Gastrocnemius medialis (tissue), 4 donors: Measurements from ENCODE around the gene TP63. TPM values are rescaled to one million over a fixed set of nuclear protein-coding genes. Genes with fewer than 3 reads are reported as not detected.

Source experiments
- ATAC-seq, 2 donors: fragments of 150-250 bp; one replicate each; pipeline ENCODE4 v1.9.1; 2016
- DNase-seq, 2 donors: peaks; one replicate each; pipeline ENCODE4 v3.0.0-alpha.2; 2019
- H3K27ac ChIP-seq, 4 donors: fragments of 200-600 bp; sonication (generic); 1 replicate in 1 of 4; 2 replicates in 3 of 4; pipeline ENCODE4 v1.5.1; 2016 to 2018; ENCODE audit warnings: mild to moderate bottlenecking in 2 of 4, moderate library complexity in 1 of 4
- H3K27me3 ChIP-seq, 3 donors: fragments of 200-600 bp; sonication (generic) in 2 of 3; 1 replicate in 1 of 3; 2 replicates in 2 of 3; pipeline versions ENCODE4 v1.5.1 to v1.6.0; 2016 to 2019; ENCODE audit warnings: mild to moderate bottlenecking in 1 of 3, moderate library complexity in 1 of 3
- H3K36me3 ChIP-seq, 2 donors: fragments of 200-600 bp; sonication (generic) in 1 of 2; one replicate each; pipeline ENCODE4 v1.5.1; 2017 to 2018
- H3K4me1 ChIP-seq, 2 donors: fragments of 200-600 bp; sonication (generic) in 1 of 2; one replicate each; pipeline ENCODE4 v1.5.1; 2016 to 2017; ENCODE audit warnings: mild to moderate bottlenecking in 2 of 2
- H3K4me3 ChIP-seq, 4 donors: fragments of 200-600 bp; sonication (generic) in 3 of 4; 1 replicate in 1 of 4; 2 replicates in 3 of 4; pipeline ENCODE4 v1.5.1; 2016 to 2019; ENCODE audit warnings: mild to moderate bottlenecking in 2 of 4
- H3K9me3 ChIP-seq, 3 donors: fragments of 200-600 bp; sonication (generic) in 2 of 3; 1 replicate in 1 of 3; 2 replicates in 2 of 3; pipeline ENCODE4 v1.5.1; 2016 to 2019
- CTCF ChIP-seq, 5 experiments: fragments of 450-650 bp in 3 of 5; fragments of 200-600 bp in 2 of 5; sonication (generic) in 2 of 5; IDR thresholded peaks in 4 of 5; conservative IDR thresholded peaks in 1 of 5; 1 replicate in 4 of 5; 2 replicates in 1 of 5; pipeline ENCODE4 v1.5.1; 2016 to 2019; ENCODE audit warnings: antibody characterized with exemption in 5 of 5, mild to moderate bottlenecking in 3 of 5, moderate library complexity in 3 of 5
- POLR2A ChIP-seq, 2 donors: fragments of 450-650 bp; IDR thresholded peaks; one replicate each; pipeline ENCODE4 v1.6.1; 2017; ENCODE audit warnings: antibody characterized with exemption in 2 of 2, mild to moderate bottlenecking in 2 of 2, moderate library complexity in 2 of 2
- in situ Hi-C, 4 donors: fragments of 200-750 bp; cut with MboI; loops; one replicate each; pipeline versions ENCODE4 v1.15.0 to v1.8.0; 2017; ENCODE audit warnings: low sequenced_read_pairs in 4 of 4
- intact Hi-C: fragments of 100-400 bp; cut with DNase I; formaldehyde crosslinking; loops from one replicate; pipeline ENCODE4 v1.15.1; 2023; ENCODE audit warnings: low total_unique reads
- total RNA-seq, 4 donors: library from RNA; depleted of rRNA; stranded (reverse); fragments of >200 nt; gene quantifications; one replicate each; pipeline versions ENCODE4 v1.1.0 to v1.2.3, GENCODE V29; 2016

TP63 gene
- total RNA-seq, 4 donors from 2014 or later: 5.2 to 38.8 (median 25.8) TPM

GRCh38 chr3:189902230-189903186 is 271.3 kb downstream of the TP63 start:
- DNase-seq (no peak), ATAC-seq (peak; percentile 15 to 17)
- no peak overlapping the region for H3K27ac ChIP-seq
- no peaks in the 10 kb centered on the region for H3K27me3 ChIP-seq
- H3K9me3 ChIP-seq: no peaks in the 10 kb centered on the region
- H3K36me3 ChIP-seq: no peaks in the 10 kb centered on the region
- intact Hi-C loops (no loop called here), in situ Hi-C loops (no loop called here)
- H3K4me1 ChIP-seq: no peaks in the 10 kb centered on the region
- TF ChIP-seq CTCF (IDR thresholded peaks at IDR 0.05 in 4 of 5, conservative IDR thresholded peaks at IDR 0.05 in 1 of 5): no peak
- no peak for TF ChIP-seq POLR2A (IDR thresholded peaks at IDR 0.05)
- no peak overlapping the region for H3K4me3 ChIP-seq

- H3K9me3 ChIP-seq: no peaks in the 10 kb centered on the region
- H3K36me3 ChIP-seq: no peaks in the 10 kb centered on the region
- DNase-seq (no peak), ATAC-seq (no peak)
- no peak overlapping the region for H3K4me3 ChIP-seq
- no peaks in the 10 kb centered on the region for H3K4me1 ChIP-seq
- no peaks in the 10 kb centered on the region for H3K27me3 ChIP-seq
- in situ Hi-C loops: no loop called here
- no peak for TF ChIP-seq POLR2A (IDR thresholded peaks at IDR 0.05)
- TF ChIP-seq CTCF (IDR thresholded peaks at IDR 0.05 in 4 of 5, conservative IDR thresholded peaks at IDR 0.05 in 1 of 5): no peak
- intact Hi-C loops: no loop called here
- H3K27ac ChIP-seq: no peak overlapping the region
These were observed 272.5 kb downstream of the TP63 start for GRCh38 chr3:189903562-189904250.

- no peak for TF ChIP-seq POLR2A (IDR thresholded peaks at IDR 0.05)
- TF ChIP-seq CTCF (IDR thresholded peaks at IDR 0.05 in 4 of 5, conservative IDR thresholded peaks at IDR 0.05 in 1 of 5): no peak
- no peaks in the 10 kb centered on the region for H3K9me3 ChIP-seq
- no peaks in the 10 kb centered on the region for H3K36me3 ChIP-seq
- in situ Hi-C loops (no loop called here), intact Hi-C loops (no loop called here)
- no peaks in the 10 kb centered on the region for H3K27me3 ChIP-seq
- peaks cover 0 to 4% of the 10 kb centered on the region in 2 donors for H3K4me1 ChIP-seq
- no peak overlapping the region for H3K4me3 ChIP-seq
- no peak for DNase-seq
- ATAC-seq: no peak
- no peak overlapping the region for H3K27ac ChIP-seq
These were observed 276.6 kb downstream of the TP63 start for GRCh38 chr3:189907803-189908202.

- Histone ChIP-seq H3K27ac (no peak overlapping the region), H3K4me1 (peaks cover 0 to 4% of the 10 kb centered on the region in 2 donors), H3K36me3 (no peaks in the 10 kb centered on the region), H3K27me3 (no peaks in the 10 kb centered on the region), H3K9me3 (no peaks in the 10 kb centered on the region), H3K4me3 (no peak overlapping the region)
- intact Hi-C loops (no loop called here), in situ Hi-C loops (no loop called here)
- DNase-seq (no peak), ATAC-seq (no peak)
- TF ChIP-seq CTCF (IDR thresholded peaks at IDR 0.05 in 4 of 5, conservative IDR thresholded peaks at IDR 0.05 in 1 of 5) (no peak), POLR2A (IDR thresholded peaks at IDR 0.05) (no peak)
These were observed 277.5 kb downstream of the TP63 start for GRCh38 chr3:189908646-189909045.
